B cell (primary cell): ENCODE data around the gene AMOTL1. TPM values are rescaled to one million over a fixed set of nuclear protein-coding genes. Genes with fewer than 3 reads are reported as not detected.

Experiments
- ATAC-seq: fragments of 200-7000 bp; cut with Tn5 transposase; one replicate; pipeline ENCODE4 v1.10.0; 2021; ENCODE audit warnings: low read depth, mild to moderate bottlenecking, moderate number of reproducible peaks, moderate library complexity
- CTCF ChIA-PET: fragments of 350-600 bp; sonication (Branson Sonifier 250); formaldehyde crosslinking; loops from one replicate; lab custom pipeline; 2021; ENCODE audit warnings: antibody characterized with exemption, inconsistent platforms; lab: Charles Lee
- POLR2A ChIA-PET: fragments of 350-600 bp; sonication (Branson Sonifier 250); formaldehyde crosslinking; loops from one replicate; lab custom pipeline; 2021; ENCODE audit warnings: antibody characterized with exemption; lab: Charles Lee
- DNase-seq: peaks from one replicate; pipeline ENCODE4 v3.0.0; 2013
- H2AFZ ChIP-seq: 2 replicates; pipeline ENCODE4 v1.6.1; 2012; ENCODE audit warnings: mild to moderate bottlenecking, low read depth, low read length; ENCODE audit not compliant: insufficient read depth, poor library complexity, severe bottlenecking
- H3K27ac ChIP-seq, 2 donors: 1 replicate in 1 of 2; 2 replicates in 1 of 2; pipeline ENCODE4 v1.5.1; 2012 to 2013; ENCODE audit warnings: low read length in 2 of 2, mild to moderate bottlenecking in 2 of 2, moderate library complexity in 1 of 2
- H3K27me3 ChIP-seq, 4 experiments: fragments of 200-600 bp in 1 of 4; sonication (generic) in 1 of 4; replicated peaks in 1 of 4; 1 replicate in 2 of 4; 2 replicates in 2 of 4; pipeline versions ENCODE4 v1.6.1 to v1.7.0; 2013 to 2016; ENCODE audit warnings: low read length in 3 of 4, mild to moderate bottlenecking in 2 of 4, mixed read lengths in 1 of 4, moderate library complexity in 1 of 4; ENCODE audit not compliant: insufficient read depth in 4 of 4, control insufficient read depth in 3 of 4; ENCODE audit errors: control extremely low read depth in 1 of 4
- H3K36me3 ChIP-seq, 2 experiments: replicated peaks in 1 of 2; 1 replicate in 1 of 2; 2 replicates in 1 of 2; pipeline versions ENCODE4 v1.6.1 to v1.7.1; 2013; ENCODE audit warnings: low read length in 1 of 2; ENCODE audit not compliant: insufficient read depth in 2 of 2, control insufficient read depth in 1 of 2; ENCODE audit errors: control extremely low read depth in 1 of 2, extremely low read depth in 1 of 2
- H3K4me1 ChIP-seq, 2 donors: fragments of 200-600 bp in 1 of 2; sonication (generic) in 1 of 2; 1 replicate in 1 of 2; 2 replicates in 1 of 2; pipeline versions ENCODE4 v1.5.1 to v1.6.1; 2013 to 2017; ENCODE audit warnings: low read length in 2 of 2; ENCODE audit not compliant: control insufficient read depth in 2 of 2, insufficient read depth in 2 of 2
- H3K4me2 ChIP-seq: replicated peaks from 2 replicates; pipeline ENCODE3; 2012; ENCODE audit warnings: mild to moderate bottlenecking, low read depth, low read length; ENCODE audit not compliant: poor library complexity, severe bottlenecking
- H3K4me3 ChIP-seq, 5 experiments: fragments of 200-600 bp in 1 of 5; sonication (generic) in 1 of 5; 1 replicate in 3 of 5; 2 replicates in 2 of 5; pipeline versions ENCODE4 v1.5.1 to v1.7.0; 2011 to 2016; ENCODE audit warnings: low read length in 4 of 5, mild to moderate bottlenecking in 4 of 5, low read depth in 2 of 5, control low read depth in 1 of 5, moderate library complexity in 1 of 5; ENCODE audit not compliant: insufficient read depth in 1 of 5; ENCODE audit errors: control extremely low read depth in 1 of 5, extremely low read depth in 1 of 5
- H3K79me2 ChIP-seq: fragments of 200-600 bp; sonication (generic); one replicate; pipeline ENCODE4 v1.6.0; 2016; ENCODE audit warnings: low read length; ENCODE audit not compliant: control insufficient read depth, insufficient read depth
- H3K9ac ChIP-seq: fragments of 200-600 bp; sonication (generic); 2 replicates; pipeline ENCODE4 v1.6.1; 2017; ENCODE audit warnings: mild to moderate bottlenecking, low read length, moderate library complexity
- H3K9me3 ChIP-seq, 3 donors: one replicate each; pipeline versions ENCODE4 v1.6.1 to v1.7.1; 2013; ENCODE audit warnings: low read length in 2 of 3; ENCODE audit not compliant: control insufficient read depth in 2 of 3, insufficient read depth in 1 of 3; ENCODE audit errors: control extremely low read depth in 1 of 3
- H4K20me1 ChIP-seq: 2 replicates; pipeline ENCODE4 v1.6.0; 2012; ENCODE audit warnings: mild to moderate bottlenecking, low read length; ENCODE audit not compliant: insufficient read depth, control insufficient read depth, poor library complexity, severe bottlenecking
- H3K27ac Mint-ChIP-seq: one replicate; pipeline ENCODE4 v1.8.0; 2021; ENCODE audit warnings: mixed read lengths
- H3K27me3 Mint-ChIP-seq: one replicate; pipeline ENCODE4 v1.8.0; 2021; ENCODE audit warnings: mixed read lengths
- H3K4me1 Mint-ChIP-seq: one replicate; pipeline ENCODE4 v1.8.0; 2021; ENCODE audit warnings: mixed read lengths
- H3K4me3 Mint-ChIP-seq: one replicate; pipeline ENCODE4 v1.8.0; 2021; ENCODE audit warnings: mixed read lengths
- H3K9me3 Mint-ChIP-seq: one replicate; pipeline ENCODE4 v1.8.0; 2022; ENCODE audit warnings: mixed read lengths; ENCODE audit not compliant: insufficient read depth
- CTCF ChIP-seq: fragments of 200-600 bp; IDR thresholded peaks from one replicate; pipeline ENCODE4 v1.8.0; 2022; ENCODE audit warnings: antibody characterized with exemption, mild to moderate bottlenecking
- EZH2 ChIP-seq: IDR thresholded peaks from 2 replicates; pipeline ENCODE4 v1.6.1; 2012; ENCODE audit warnings: borderline replicate concordance, low read depth, mild to moderate bottlenecking, moderate library complexity, low read length; ENCODE audit not compliant: insufficient read depth, poor library complexity, severe bottlenecking
- WGBS: methylation state at CpG from one replicate; pipeline ENCODE4 v1.1.5; 2013; ENCODE audit warnings: missing lambda C conversion rate; ENCODE audit not compliant: insufficient coverage; 5-methylcytosine and 5-hydroxymethylcytosine counted together
- intact Hi-C: fragments of 100-400 bp; cut with micrococcal nuclease; formaldehyde crosslinking; loops from one replicate; pipeline ENCODE4 v1.10.0; 2022
- polyA plus RNA-seq: library from polyadenylated mRNA; depleted of rRNA; stranded (reverse); fragments of >200 nt; gene quantifications from 2 replicates; pipeline ENCODE4 v1.2.3, GENCODE V29; 2012
- total RNA-seq, 2 donors: library from RNA; stranded (reverse); fragments of 120-200 nt in 1 of 2; gene quantifications; 1 replicate in 1 of 2; 2 replicates in 1 of 2; pipeline versions ENCODE4 v1.2.3 to v1.2.4, GENCODE V29; 2013 to 2022

AMOTL1 gene
- total and polyA plus RNA-seq, 2 donors (not counting 1 experiment from before 2014, with no cell fraction given) = 0.04 to 0.30 TPM

- Mint-ChIP-seq H3K9me3 (no peaks in the 10 kb centered on the region), H3K4me1 (peaks cover 30% of the 10 kb centered on the region), H3K27me3 (no peaks in the 10 kb centered on the region), H3K27ac (peak overlapping the region; percentile 11), H3K4me3 (no peak overlapping the region)
- CTCF ChIA-PET = interaction anchor here (1.1 kb wide), 1 partner anchor 25 kb away, joined by 3 read pairs; no protein-coding TSS in a partner anchor
- Histone ChIP-seq H3K9ac (no peak overlapping the region), H3K27me3 (peaks cover 0 to 3% (median 1%) of the 10 kb centered on the region in 4 experiments), H3K79me2 (no peaks in the 10 kb centered on the region), H3K4me3 (no peak overlapping the region), H3K27ac (no peak overlapping the region), H2AFZ (peak overlapping the region; percentile 21), H3K4me1 (peaks cover 11 to 29% of the 10 kb centered on the region in 2 donors), H3K9me3 (no peaks in the 10 kb centered on the region), H4K20me1 (no peaks in the 10 kb centered on the region), H3K36me3 (no peaks in the 10 kb centered on the region), H3K4me2 (no peak overlapping the region)
- intact Hi-C loops = no loop called here
- WGBS = 100% methylated on average over 1 of the region's 2 CpGs
- POLR2A ChIA-PET = no interaction called here
- ATAC-seq (no peak), DNase-seq (no peak)
- TF ChIP-seq EZH2 (no peak), CTCF (no peak)
Observed at GRCh38 chr11:94923004-94923334, 154.8 kb downstream of the AMOTL1 start.

- no peak for ATAC-seq
- H4K20me1 ChIP-seq = no peaks in the 10 kb centered on the region
- H3K4me2 ChIP-seq = peak overlapping the region; percentile 2
- H3K9me3 ChIP-seq = no peaks in the 10 kb centered on the region
- H3K9me3 Mint-ChIP-seq = no peaks in the 10 kb centered on the region
- no peak overlapping the region for H3K4me3 Mint-ChIP-seq
- no peak overlapping the region for H3K9ac ChIP-seq
- POLR2A ChIA-PET = no interaction called here
- H3K4me1 Mint-ChIP-seq = peaks cover 30% of the 10 kb centered on the region
- no peak overlapping the region for H3K4me3 ChIP-seq
- H3K27me3 ChIP-seq = peaks cover 0 to 3% (median 1%) of the 10 kb centered on the region in 4 experiments
- DNase-seq = no peak
- CTCF ChIA-PET = interaction anchor here (0.6 kb wide), 1 partner anchor 140 kb away, joined by 3 read pairs; no protein-coding TSS in a partner anchor
- H3K36me3 ChIP-seq = no peaks in the 10 kb centered on the region
- no peaks in the 10 kb centered on the region for H3K27me3 Mint-ChIP-seq
- peak overlapping the region; percentile 69 for H2AFZ ChIP-seq
- no peak overlapping the region for H3K27ac ChIP-seq
- intact Hi-C loops = no loop called here
- H3K27ac Mint-ChIP-seq = peak overlapping the region; percentile 7
- H3K4me1 ChIP-seq = peaks cover 11 to 29% of the 10 kb centered on the region in 2 donors
- 59% methylated on average over 4 of the region's 6 CpGs for WGBS
- H3K79me2 ChIP-seq = no peaks in the 10 kb centered on the region
- TF ChIP-seq CTCF (no peak), EZH2 (no peak)
Observed at GRCh38 chr11:94924171-94924572, 156.0 kb downstream of the AMOTL1 start.
